H9 (cell line): ENCODE results near the gene RPA1. TPM values are rescaled to one million over a fixed set of nuclear protein-coding genes. Genes with fewer than 3 reads are reported as not detected.

Source experiments
- DNase-seq: peaks from one replicate; pipeline ENCODE4 v3.0.0-alpha.2; 2017
- H2AFZ ChIP-seq: one replicate; pipeline ENCODE4 v1.6.1; 2013; ENCODE audit warnings: mild to moderate bottlenecking, low read length, control low read depth, moderate library complexity
- H2AK5ac ChIP-seq: 2 replicates; pipeline ENCODE4 v1.6.1; 2013; ENCODE audit warnings: low read length, control low read depth, mixed read lengths; ENCODE audit not compliant: insufficient read length
- H2BK120ac ChIP-seq: one replicate; pipeline ENCODE4 v1.6.1; 2013; ENCODE audit warnings: low read depth, mild to moderate bottlenecking, low read length, control low read depth, inconsistent platforms; ENCODE audit not compliant: poor library complexity, severe bottlenecking
- H2BK12ac ChIP-seq: 2 replicates; pipeline ENCODE4 v1.6.1; 2013; ENCODE audit warnings: low read length, control low read depth, mixed read lengths, low read depth; ENCODE audit not compliant: insufficient read length
- H2BK15ac ChIP-seq: 2 replicates; pipeline ENCODE4 v1.6.1; 2013; ENCODE audit warnings: low read depth, low read length, control low read depth
- H2BK20ac ChIP-seq: one replicate; pipeline ENCODE4 v1.6.1; 2013; ENCODE audit warnings: low read depth, mild to moderate bottlenecking, low read length, control low read depth, inconsistent platforms; ENCODE audit not compliant: poor library complexity, severe bottlenecking
- H2BK5ac ChIP-seq: 2 replicates; pipeline ENCODE4 v1.6.1; 2013; ENCODE audit warnings: low read length, control low read depth, mixed read lengths; ENCODE audit not compliant: insufficient read length
- H3K14ac ChIP-seq: 2 replicates; pipeline ENCODE4 v1.6.1; 2013; ENCODE audit warnings: low read length, control low read depth; ENCODE audit not compliant: insufficient read depth
- H3K18ac ChIP-seq: 2 replicates; pipeline ENCODE4 v1.6.1; 2013; ENCODE audit warnings: low read depth, mild to moderate bottlenecking, mixed read lengths, low read length, control low read depth; ENCODE audit not compliant: insufficient read length
- H3K23ac ChIP-seq: 2 replicates; pipeline ENCODE4 v1.6.1; 2013; ENCODE audit warnings: low read length, control low read depth, mixed read lengths, low read depth; ENCODE audit not compliant: insufficient read length
- H3K23me2 ChIP-seq: 2 replicates; pipeline ENCODE4 v1.6.1; 2013; ENCODE audit warnings: low read depth, mild to moderate bottlenecking, mixed read lengths, low read length, control low read depth; ENCODE audit not compliant: insufficient read length, poor library complexity, severe bottlenecking
- H3K27ac ChIP-seq: 2 replicates; pipeline ENCODE4 v1.5.1; 2013; ENCODE audit warnings: low read length, control low read depth, mixed read lengths, low read depth; ENCODE audit not compliant: insufficient read length
- H3K27me3 ChIP-seq: 2 replicates; pipeline ENCODE4 v1.6.1; 2013; ENCODE audit warnings: low read length, control low read depth, inconsistent platforms; ENCODE audit not compliant: insufficient read depth
- H3K4ac ChIP-seq: 2 replicates; pipeline ENCODE4 v1.6.1; 2013; ENCODE audit warnings: low read depth, mild to moderate bottlenecking, control low read depth, inconsistent platforms, low read length, moderate library complexity
- H3K4me1 ChIP-seq: 2 replicates; pipeline ENCODE4 v1.6.1; 2013; ENCODE audit warnings: low read length, control low read depth, inconsistent platforms; ENCODE audit not compliant: insufficient read depth
- H3K4me2 ChIP-seq: 2 replicates; pipeline ENCODE4 v1.6.1; 2013; ENCODE audit warnings: low read length, control low read depth, mixed read lengths; ENCODE audit not compliant: insufficient read length, insufficient read depth
- H3K56ac ChIP-seq: 2 replicates; pipeline ENCODE4 v1.6.1; 2013; ENCODE audit warnings: low read depth, mild to moderate bottlenecking, mixed read lengths, low read length, control low read depth; ENCODE audit not compliant: insufficient read length
- H3K79me1 ChIP-seq: 2 replicates; pipeline ENCODE4 v1.6.1; 2013; ENCODE audit warnings: low read depth, mild to moderate bottlenecking, moderate library complexity, low read length, control low read depth, inconsistent platforms; ENCODE audit not compliant: insufficient read depth, poor library complexity, severe bottlenecking
- H3K79me2 ChIP-seq: 2 replicates; pipeline ENCODE4 v1.6.1; 2013; ENCODE audit warnings: low read length, control low read depth, inconsistent platforms; ENCODE audit not compliant: insufficient read depth
- H3K9ac ChIP-seq: 2 replicates; pipeline ENCODE4 v1.6.1; 2013; ENCODE audit warnings: low read length, control low read depth, mixed read lengths; ENCODE audit not compliant: insufficient read length; ENCODE audit errors: extremely low read depth
- H3K9me3 ChIP-seq: one replicate; pipeline ENCODE4 v1.6.1; 2013; ENCODE audit warnings: low read depth, low read length, inconsistent platforms; ENCODE audit not compliant: control insufficient read depth
- H3T11ph ChIP-seq: one replicate; pipeline ENCODE4 v1.6.1; 2013; ENCODE audit warnings: mild to moderate bottlenecking, low read length, control low read depth, inconsistent platforms
- H4K20me1 ChIP-seq: one replicate; pipeline ENCODE4 v1.6.1; 2013; ENCODE audit not compliant: control insufficient read depth, insufficient read length, insufficient read depth
- H4K5ac ChIP-seq: 2 replicates; pipeline ENCODE4 v1.6.1; 2013; ENCODE audit warnings: low read depth, mild to moderate bottlenecking, mixed read lengths, low read length, control low read depth; ENCODE audit not compliant: insufficient read length
- H4K8ac ChIP-seq: replicated peaks from 2 replicates; pipeline ENCODE4 v1.6.1; 2013; ENCODE audit warnings: low read length, control low read depth, mixed read lengths, low read depth; ENCODE audit not compliant: insufficient read length
- H4K91ac ChIP-seq: 2 replicates; pipeline ENCODE4 v1.6.1; 2013; ENCODE audit warnings: low read depth, mild to moderate bottlenecking, moderate library complexity, mixed read lengths, low read length, control low read depth; ENCODE audit not compliant: insufficient read length
- H3K27ac Mint-ChIP-seq, 3 experiments: 2 replicates in 2 of 3; 3 replicates in 1 of 3; pipeline ENCODE4 v1.8.0; 2020 to 2021; ENCODE audit warnings: mixed read lengths in 3 of 3, mild to moderate bottlenecking in 1 of 3, moderate library complexity in 1 of 3
- H3K27me3 Mint-ChIP-seq: 2 replicates; pipeline ENCODE4 v1.8.0; 2021; ENCODE audit warnings: low read depth, mild to moderate bottlenecking, moderate library complexity, mixed read lengths
- H3K36me3 Mint-ChIP-seq, 3 experiments: 2 replicates in 2 of 3; 3 replicates in 1 of 3; pipeline ENCODE4 v1.8.0; 2020 to 2021; ENCODE audit warnings: low read depth in 3 of 3, mixed read lengths in 3 of 3; ENCODE audit not compliant: insufficient read depth in 1 of 3
- H3K4me1 Mint-ChIP-seq, 2 experiments: 2 replicates each; pipeline ENCODE4 v1.8.0; 2020; ENCODE audit warnings: mixed read lengths in 2 of 2
- H3K4me3 Mint-ChIP-seq, 2 experiments: 2 replicates in 1 of 2; 3 replicates in 1 of 2; pipeline ENCODE4 v1.8.0; 2020 to 2021; ENCODE audit warnings: mild to moderate bottlenecking in 2 of 2, mixed read lengths in 2 of 2, moderate library complexity in 1 of 2
- H3K9me3 Mint-ChIP-seq, 2 experiments: 2 replicates in 1 of 2; 3 replicates in 1 of 2; pipeline ENCODE4 v1.8.0; 2020; ENCODE audit warnings: mild to moderate bottlenecking in 2 of 2, mixed read lengths in 2 of 2, moderate library complexity in 1 of 2
- WGBS: extraction: QIAGEN DNeasy Blood & Tissue Kit; methylation state at CpG from one replicate; pipeline ENCODE4 v1.1.7; 2013; ENCODE audit warnings: missing lambda C conversion rate, low lambda C conversion rate, mixed read lengths; ENCODE audit not compliant: insufficient read length; ENCODE audit errors: extremely low coverage; 5-methylcytosine and 5-hydroxymethylcytosine counted together
- total RNA-seq: library from RNA; stranded (reverse); gene quantifications from 2 replicates; pipeline ENCODE4 v1.2.1, GENCODE V29; 2021
- TF ChIP-seq, protein P1 (sequence below): fragments of 200-600 bp; sonication (generic); conservative IDR thresholded peaks from 3 replicates; pipeline ENCODE4 v1.8.0; 2021; ENCODE audit warnings: antibody characterized with exemption, mild to moderate bottlenecking

The RPA1 gene
- total RNA-seq, 1 experiment from 2014 or later, result 215 TPM

DNA sequence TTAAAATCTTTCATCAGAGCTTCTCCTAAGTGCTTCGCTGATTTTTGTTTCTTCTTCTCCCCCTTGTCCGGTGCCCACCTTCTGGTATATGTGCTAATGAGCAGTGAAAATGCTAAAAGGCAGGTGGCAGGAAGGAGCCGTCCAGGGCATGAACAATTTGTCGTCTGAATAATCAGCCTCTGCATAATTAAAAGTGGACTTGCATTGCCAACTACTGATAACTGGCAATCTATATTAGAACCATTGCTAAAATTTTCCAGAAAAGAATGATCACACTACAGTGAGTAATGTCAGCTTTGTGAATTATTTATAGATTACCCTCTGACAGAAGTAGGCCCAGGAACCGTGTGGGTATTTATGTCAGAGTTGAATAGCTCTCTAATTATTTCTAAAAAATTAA, 39.9 kb upstream of the RPA1 start:
- no peak overlapping the region for H3K56ac ChIP-seq
- no peaks in the 10 kb centered on the region for H3K9me3 Mint-ChIP-seq
- no peak overlapping the region for H3K27ac Mint-ChIP-seq
- H3K4me2 ChIP-seq, result no peak overlapping the region
- no peak overlapping the region for H3K18ac ChIP-seq
- H3K79me2 ChIP-seq, result no peaks in the 10 kb centered on the region
- no peak for DNase-seq
- no peaks in the 10 kb centered on the region for H3K4me1 Mint-ChIP-seq
- no peak overlapping the region for H2BK20ac ChIP-seq
- no peak overlapping the region for H2BK12ac ChIP-seq
- no peaks in the 10 kb centered on the region for H3K79me1 ChIP-seq
- no peaks in the 10 kb centered on the region for H3K9me3 ChIP-seq
- H3K27me3 ChIP-seq, result no peaks in the 10 kb centered on the region
- TF ChIP-seq, protein P1, sequence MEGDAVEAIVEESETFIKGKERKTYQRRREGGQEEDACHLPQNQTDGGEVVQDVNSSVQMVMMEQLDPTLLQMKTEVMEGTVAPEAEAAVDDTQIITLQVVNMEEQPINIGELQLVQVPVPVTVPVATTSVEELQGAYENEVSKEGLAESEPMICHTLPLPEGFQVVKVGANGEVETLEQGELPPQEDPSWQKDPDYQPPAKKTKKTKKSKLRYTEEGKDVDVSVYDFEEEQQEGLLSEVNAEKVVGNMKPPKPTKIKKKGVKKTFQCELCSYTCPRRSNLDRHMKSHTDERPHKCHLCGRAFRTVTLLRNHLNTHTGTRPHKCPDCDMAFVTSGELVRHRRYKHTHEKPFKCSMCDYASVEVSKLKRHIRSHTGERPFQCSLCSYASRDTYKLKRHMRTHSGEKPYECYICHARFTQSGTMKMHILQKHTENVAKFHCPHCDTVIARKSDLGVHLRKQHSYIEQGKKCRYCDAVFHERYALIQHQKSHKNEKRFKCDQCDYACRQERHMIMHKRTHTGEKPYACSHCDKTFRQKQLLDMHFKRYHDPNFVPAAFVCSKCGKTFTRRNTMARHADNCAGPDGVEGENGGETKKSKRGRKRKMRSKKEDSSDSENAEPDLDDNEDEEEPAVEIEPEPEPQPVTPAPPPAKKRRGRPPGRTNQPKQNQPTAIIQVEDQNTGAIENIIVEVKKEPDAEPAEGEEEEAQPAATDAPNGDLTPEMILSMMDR, result no peak
- H3K27ac ChIP-seq, result no peak overlapping the region
- H3K14ac ChIP-seq, result no peak overlapping the region
- H4K91ac ChIP-seq, result no peak overlapping the region
- no CpG with 5 or more reads among the region's 5 CpGs for WGBS
- H2BK5ac ChIP-seq, result no peak overlapping the region
- no peak overlapping the region for H3K4ac ChIP-seq
- H2AFZ ChIP-seq, result no peak overlapping the region
- no peak overlapping the region for H4K5ac ChIP-seq
- peaks cover 10 to 42% (median 29%) of the 10 kb centered on the region in 3 experiments; a peak in 6 of 7 replicates for H3K36me3 Mint-ChIP-seq
- H3K4me1 ChIP-seq, result no peaks in the 10 kb centered on the region
- H2AK5ac ChIP-seq, result no peak overlapping the region
- H3K4me3 Mint-ChIP-seq, result no peak overlapping the region
- H4K8ac ChIP-seq, result no peak overlapping the region
- no peaks in the 10 kb centered on the region for H3K23me2 ChIP-seq
- no peak overlapping the region for H2BK15ac ChIP-seq
- H3K23ac ChIP-seq, result no peak overlapping the region
- H3T11ph ChIP-seq, result no peak overlapping the region
- no peaks in the 10 kb centered on the region for H4K20me1 ChIP-seq
- no peaks in the 10 kb centered on the region for H3K27me3 Mint-ChIP-seq
- H2BK120ac ChIP-seq, result no peak overlapping the region
- H3K9ac ChIP-seq, result no peak overlapping the region
